Thymus (tissue), 11 donors: ENCODE results near the gene GNAT2. TPM values are rescaled to one million over a fixed set of nuclear protein-coding genes. Genes with fewer than 3 reads are reported as not detected.

Source experiments
- DNase-seq, 9 donors: peaks; one replicate each; pipeline ENCODE4 v3.0.0-alpha.2; 2013; ENCODE audit warnings: low spot score in 9 of 9, low read depth in 6 of 9, missing footprints in 1 of 9
- H3K27ac ChIP-seq, 2 donors: one replicate each; pipeline ENCODE4 v1.5.1; 2013; ENCODE audit warnings: control low read depth in 1 of 2, low read depth in 1 of 2, low read length in 1 of 2, mild to moderate bottlenecking in 1 of 2, moderate library complexity in 1 of 2
- H3K27me3 ChIP-seq, 2 donors: one replicate each; pipeline ENCODE4 v1.5.1; 2013; ENCODE audit warnings: low read length in 1 of 2; ENCODE audit not compliant: control insufficient read depth in 2 of 2, insufficient read depth in 1 of 2
- H3K36me3 ChIP-seq, 2 donors: one replicate each; pipeline ENCODE4 v1.5.1; 2013; ENCODE audit warnings: low read length in 1 of 2, mild to moderate bottlenecking in 1 of 2, moderate library complexity in 1 of 2; ENCODE audit not compliant: control insufficient read depth in 2 of 2, insufficient read depth in 2 of 2
- H3K4me1 ChIP-seq, 2 donors: one replicate each; pipeline ENCODE4 v1.5.1; 2013; ENCODE audit warnings: low read length in 2 of 2; ENCODE audit not compliant: control insufficient read depth in 2 of 2, insufficient read depth in 2 of 2
- H3K4me3 ChIP-seq, 2 donors: one replicate each; pipeline ENCODE4 v1.5.1; 2013; ENCODE audit warnings: low read length in 2 of 2, control low read depth in 1 of 2, mild to moderate bottlenecking in 1 of 2
- H3K9me3 ChIP-seq, 2 donors: one replicate each; pipeline ENCODE4 v1.5.1; 2013; ENCODE audit warnings: low read length in 1 of 2, mild to moderate bottlenecking in 1 of 2; ENCODE audit not compliant: control insufficient read depth in 2 of 2, insufficient read depth in 1 of 2
- WGBS: extraction: QIAGEN DNeasy Blood & Tissue Kit; methylation state at CpG from one replicate; pipeline ENCODE4 v1.1.7; 2013; 5-methylcytosine and 5-hydroxymethylcytosine counted together
- polyA plus RNA-seq: library from polyadenylated mRNA; stranded (reverse); fragments of 200-250 nt; gene quantifications from one replicate; pipeline ENCODE4 v1.2.3, GENCODE V29; 2013
- total RNA-seq: library from RNA; stranded (reverse); fragments of 120-200 nt; gene quantifications from one replicate; pipeline ENCODE4 v1.2.4, GENCODE V29; 2013
- donor health status: healthy.

GNAT2 gene
- total and polyA plus RNA-seq, 2 donors, result 0.05 to 0.14 TPM

DNA sequence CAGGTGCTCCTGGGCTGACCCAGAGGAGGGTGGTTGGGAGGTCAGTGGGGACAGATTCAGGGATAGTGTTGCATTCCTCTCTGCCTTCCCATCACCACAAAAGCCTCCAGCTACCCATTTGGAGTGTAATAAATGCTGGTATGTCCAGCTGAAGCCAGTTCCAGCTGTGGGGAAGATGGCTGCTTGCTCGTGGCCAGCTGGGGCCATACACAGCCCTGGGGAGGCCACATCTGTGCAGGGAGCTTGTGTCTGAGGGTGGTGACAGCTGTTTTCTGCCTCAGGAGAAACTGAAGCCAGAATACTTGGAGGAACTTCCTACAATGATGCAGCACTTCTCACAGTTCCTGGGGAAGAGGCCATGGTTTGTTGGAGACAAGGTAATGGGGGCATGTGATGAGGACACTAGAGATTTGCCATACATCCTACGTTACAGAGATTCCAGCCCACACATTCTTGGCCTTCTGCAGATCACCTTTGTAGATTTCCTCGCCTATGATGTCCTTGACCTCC lies 39.2 kb upstream of the GNAT2 start:
- Histone ChIP-seq H3K4me1 (peaks cover 3 to 24% of the 10 kb centered on the region in 2 donors), H3K27me3 (peaks cover 0 to 21% of the 10 kb centered on the region in 2 donors), H3K9me3 (peaks cover 0 to 3% of the 10 kb centered on the region in 2 donors), H3K36me3 (no peaks in the 10 kb centered on the region), H3K27ac (no peak overlapping the region), H3K4me3 (no peak overlapping the region)
- DNase-seq, result no peak
- 43% methylated on average over 3 of the region's 3 CpGs for WGBS

DNA sequence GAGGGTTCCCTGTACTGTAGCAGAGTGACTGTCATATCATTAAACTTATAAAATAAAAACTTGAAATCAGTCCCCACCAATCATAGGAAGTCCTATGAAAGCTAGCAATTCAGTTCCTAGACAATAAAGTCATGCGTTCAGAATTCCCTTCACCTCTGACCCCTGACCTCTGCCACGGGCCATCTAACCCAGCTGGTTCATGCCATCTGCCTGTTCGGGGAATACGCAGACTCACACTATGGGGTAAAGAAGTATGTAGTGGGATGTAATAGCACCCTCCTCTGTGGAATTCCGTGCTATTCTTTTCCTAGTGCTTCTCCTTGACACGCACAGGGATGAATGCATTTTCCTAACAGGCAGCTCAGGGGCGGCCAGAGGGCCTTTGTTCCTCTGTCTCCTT lies 38.6 kb upstream of the GNAT2 start:
- DNase-seq, result no peak
- no peaks in the 10 kb centered on the region for H3K36me3 ChIP-seq
- peaks cover 3 to 24% of the 10 kb centered on the region in 2 donors for H3K4me1 ChIP-seq

DNA sequence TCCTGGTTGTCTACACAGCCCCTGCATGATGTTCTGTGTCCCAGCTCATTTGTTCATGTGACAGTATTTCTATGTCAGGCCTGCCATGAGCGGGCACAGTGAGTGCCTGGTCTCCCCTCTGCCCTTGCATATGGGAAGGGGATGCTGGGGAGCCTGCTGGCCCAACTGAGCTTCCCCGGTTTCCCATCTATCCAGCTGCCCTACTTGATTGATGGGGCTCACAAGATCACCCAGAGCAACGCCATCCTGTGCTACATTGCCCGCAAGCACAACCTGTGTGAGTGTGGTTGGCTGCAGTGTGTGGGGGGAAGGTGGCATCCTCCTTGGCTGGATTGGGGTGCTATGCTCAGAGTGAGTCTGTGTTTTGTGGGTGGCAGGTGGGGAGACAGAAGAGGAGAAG lies 38.0 kb upstream of the GNAT2 start:
- Histone ChIP-seq H3K4me3 (no peak overlapping the region), H3K27me3 (peaks cover 0 to 21% of the 10 kb centered on the region in 2 donors), H3K9me3 (peaks cover 0 to 3% of the 10 kb centered on the region in 2 donors), H3K36me3 (no peaks in the 10 kb centered on the region), H3K4me1 (peaks cover 3 to 24% of the 10 kb centered on the region in 2 donors), H3K27ac (peak overlapping the region in 1 of 2 donors; percentile 9)
- WGBS, result 97% methylated on average over 4 of the region's 4 CpGs
- DNase-seq, result no peak

More for the DNA sequence above, 38.6 kb upstream of the GNAT2 start:
- WGBS, result 95% methylated on average over 7 of the region's 7 CpGs
- no peak overlapping the region for H3K4me3 ChIP-seq
- H3K27ac ChIP-seq, result no peak overlapping the region
- H3K9me3 ChIP-seq, result peaks cover 0 to 3% of the 10 kb centered on the region in 2 donors
- peaks cover 0 to 21% of the 10 kb centered on the region in 2 donors for H3K27me3 ChIP-seq

DNA sequence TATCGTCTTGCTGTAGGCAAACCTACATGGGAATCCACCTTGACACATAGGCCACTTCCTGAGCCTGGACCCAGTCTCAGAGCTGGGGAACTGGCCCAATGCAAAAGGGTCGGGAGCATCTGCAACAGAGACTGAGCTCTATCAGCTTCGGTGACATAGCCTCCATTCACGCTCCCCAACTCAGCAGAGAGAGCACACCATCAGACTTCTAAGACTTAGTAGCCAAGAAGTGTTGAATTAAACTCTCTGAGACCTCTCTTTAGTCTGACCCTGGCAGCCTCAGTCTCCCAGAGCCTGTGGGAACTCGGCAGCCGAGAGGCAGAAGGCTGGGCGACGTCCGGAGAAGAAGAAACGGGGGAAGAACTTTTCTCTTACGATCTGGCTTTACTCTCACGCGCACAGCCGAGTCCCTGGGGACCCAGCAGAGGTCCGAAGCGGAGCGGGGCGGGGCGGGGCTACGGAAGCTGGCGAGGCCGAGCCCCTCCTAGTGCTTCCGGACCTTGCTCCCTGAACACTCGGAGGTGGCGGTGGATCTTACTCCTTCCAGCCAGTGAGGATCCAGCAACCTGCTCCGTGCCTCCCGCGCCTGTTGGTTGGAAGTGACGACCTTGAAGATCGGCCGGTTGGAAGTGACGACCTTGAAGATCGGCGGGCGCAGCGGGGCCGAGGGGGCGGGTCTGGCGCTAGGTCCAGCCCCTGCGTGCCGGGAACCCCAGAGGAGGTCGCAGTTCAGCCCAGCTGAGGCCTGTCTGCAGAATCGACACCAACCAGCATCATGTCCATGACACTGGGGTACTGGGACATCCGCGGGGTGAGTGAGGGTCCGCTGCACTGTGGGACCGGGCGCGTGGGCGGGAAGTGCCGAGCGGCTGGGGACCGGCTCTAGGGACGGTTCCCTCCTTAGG lies 36.5 kb upstream of the GNAT2 start, which contains the start of gene GSTM4:
GSTM4 (plus strand) TSS at position 485 of the 905 bp plus-strand sequence; CDS start at position 776, 291 bp downstream.
- Histone ChIP-seq H3K4me1 (peaks cover 3 to 21% of the 10 kb centered on the region in 2 donors), H3K9me3 (peaks cover 0 to 3% of the 10 kb centered on the region in 2 donors), H3K27ac (peak within 1 kb of the TSS in 1 of 2 donors; percentile 53), H3K4me3 (peak within 1 kb of the TSS; percentile 64 to 83), H3K36me3 (no peaks in the 10 kb centered on the region), H3K27me3 (peaks cover 0 to 21% of the 10 kb centered on the region in 2 donors)
- DNase-seq, result peak in 6 of 9 donors; percentile 18 to 70 (median 50)
- 3% methylated on average over 54 of the region's 54 CpGs for WGBS

DNA sequence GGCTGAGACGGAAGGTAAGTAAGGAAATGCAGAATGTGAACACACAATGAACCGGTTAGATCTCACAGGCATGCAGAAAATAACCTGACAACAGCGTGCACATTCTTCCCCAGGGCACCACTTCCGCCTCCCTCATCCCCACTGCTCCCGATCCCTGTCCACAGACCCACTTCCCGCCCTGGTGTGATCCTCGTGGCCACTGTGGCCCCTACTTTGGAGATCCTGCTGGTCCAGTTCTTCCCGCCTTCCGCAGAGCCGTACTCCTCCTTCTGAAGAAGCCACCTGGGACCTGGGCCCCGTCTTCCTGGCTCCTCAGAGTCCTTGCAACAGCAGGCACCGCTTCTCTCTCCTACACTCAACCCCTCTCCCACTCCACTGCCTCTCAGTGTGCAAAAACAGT lies 35.1 kb upstream of the GNAT2 start:
- Histone ChIP-seq H3K9me3 (peaks cover 0 to 3% of the 10 kb centered on the region in 2 donors), H3K4me3 (no peak overlapping the region), H3K27me3 (peaks cover 0 to 21% of the 10 kb centered on the region in 2 donors), H3K27ac (no peak overlapping the region), H3K36me3 (no peaks in the 10 kb centered on the region), H3K4me1 (peaks cover 3 to 16% of the 10 kb centered on the region in 2 donors)
- WGBS, result 97% methylated on average over 12 of the region's 12 CpGs
- DNase-seq, result no peak

DNA sequence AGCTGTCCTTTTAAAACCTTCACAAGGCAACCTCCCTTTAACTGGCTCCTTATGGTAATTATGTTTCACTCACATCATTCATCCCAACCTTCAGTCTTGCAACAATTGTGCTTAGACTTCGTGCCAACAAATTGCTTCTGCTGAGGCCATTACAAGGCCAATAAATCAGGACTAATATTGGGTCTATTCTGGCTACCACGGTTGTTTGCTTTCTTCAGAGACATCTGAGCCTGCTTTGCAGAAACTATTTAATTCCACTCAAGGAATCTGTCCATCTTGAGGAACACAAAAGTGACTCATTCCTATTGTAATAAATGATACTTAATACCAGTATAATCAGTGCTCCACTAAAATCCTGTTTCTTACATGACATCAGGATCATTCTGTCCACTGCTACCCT lies 33.9 kb upstream of the GNAT2 start:
- 90% methylated on average over 2 of the region's 2 CpGs for WGBS
- peaks cover 3 to 12% of the 10 kb centered on the region in 2 donors for H3K4me1 ChIP-seq
- H3K36me3 ChIP-seq, result no peaks in the 10 kb centered on the region
- peaks cover 0 to 3% of the 10 kb centered on the region in 2 donors for H3K9me3 ChIP-seq
- no peak overlapping the region for H3K27ac ChIP-seq
- H3K27me3 ChIP-seq, result peaks cover 0 to 21% of the 10 kb centered on the region in 2 donors
- DNase-seq, result no peak
- H3K4me3 ChIP-seq, result no peak overlapping the region

DNA sequence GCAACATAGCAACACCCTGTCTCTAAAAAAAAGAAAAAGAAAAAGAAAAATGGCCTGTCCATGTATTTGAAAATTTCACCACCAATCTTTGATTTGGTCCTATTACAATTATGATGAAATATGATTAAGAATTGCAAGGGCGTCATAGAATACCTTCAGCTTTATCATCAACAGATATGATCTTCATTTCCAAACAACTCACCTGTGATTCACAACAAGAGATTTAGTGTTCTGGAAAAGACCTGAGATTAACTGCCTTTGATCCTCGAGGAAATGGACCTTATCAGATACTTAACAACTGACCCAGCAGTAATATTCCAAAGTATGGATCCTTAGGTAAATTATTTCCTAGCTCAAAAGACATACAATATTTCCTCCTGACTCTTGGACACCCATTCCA lies 33.0 kb upstream of the GNAT2 start:
- no peak for DNase-seq
- Histone ChIP-seq H3K4me3 (no peak overlapping the region), H3K4me1 (peaks cover 3 to 12% of the 10 kb centered on the region in 2 donors), H3K9me3 (peaks cover 0 to 3% of the 10 kb centered on the region in 2 donors), H3K27ac (no peak overlapping the region), H3K27me3 (peaks cover 0 to 21% of the 10 kb centered on the region in 2 donors), H3K36me3 (no peaks in the 10 kb centered on the region)
- 70% methylated on average over 2 of the region's 2 CpGs for WGBS

DNA sequence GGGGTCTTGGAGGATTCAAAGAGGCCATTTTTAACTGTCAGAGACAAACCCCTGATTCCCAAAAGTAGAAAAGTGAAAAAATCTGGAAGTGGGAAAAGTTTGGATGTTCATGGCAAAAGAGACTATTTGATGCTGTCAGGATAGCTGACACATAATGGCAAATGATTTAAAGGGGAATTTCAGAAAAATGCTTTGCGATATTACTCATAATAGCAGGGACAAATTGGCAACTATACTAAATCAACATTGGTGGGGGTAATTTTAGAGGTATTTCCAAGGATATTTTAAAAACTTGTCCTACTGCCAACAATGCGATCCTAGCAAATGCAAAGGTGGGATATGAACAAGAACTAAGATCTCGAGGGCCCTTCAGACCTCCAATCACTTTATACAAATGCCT lies 31.2 kb upstream of the GNAT2 start:
- H3K27ac ChIP-seq, result no peak overlapping the region
- H3K9me3 ChIP-seq, result peaks cover 0 to 3% of the 10 kb centered on the region in 2 donors
- DNase-seq, result no peak
- no peak overlapping the region for H3K4me3 ChIP-seq
- 95% methylated on average over 3 of the region's 3 CpGs for WGBS
- H3K27me3 ChIP-seq, result peaks cover 0 to 10% of the 10 kb centered on the region in 2 donors
- H3K4me1 ChIP-seq, result peaks cover 3 to 5% of the 10 kb centered on the region in 2 donors
- no peaks in the 10 kb centered on the region for H3K36me3 ChIP-seq

DNA sequence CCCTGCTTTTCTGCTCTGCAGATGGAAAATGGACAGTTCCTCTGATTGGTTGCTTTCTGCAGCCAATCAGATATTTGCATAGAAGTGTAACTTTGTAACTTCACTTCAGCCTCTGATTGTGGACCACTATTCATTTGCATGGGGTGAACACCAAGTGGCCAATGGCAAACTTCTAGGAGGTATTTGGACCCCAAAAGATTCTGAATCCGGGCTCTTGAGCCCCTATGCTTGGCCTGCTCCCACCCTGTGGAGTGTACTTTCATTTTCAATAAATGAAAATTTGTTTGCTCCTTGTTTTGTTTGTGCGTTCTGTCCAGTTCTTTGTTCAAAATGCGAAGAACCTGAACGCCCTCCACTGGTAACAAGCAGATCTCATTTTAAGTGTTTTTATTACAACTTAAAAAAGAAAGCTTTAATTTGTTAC lies 30.1 kb upstream of the GNAT2 start:
- Histone ChIP-seq H3K4me3 (no peak overlapping the region), H3K27ac (no peak overlapping the region)
- 81% methylated on average over 4 of the region's 4 CpGs for WGBS

More for the DNA sequence above, 30.1 kb upstream of the GNAT2 start:
- Histone ChIP-seq H3K36me3 (no peaks in the 10 kb centered on the region), H3K27me3 (peaks cover 0 to 2% of the 10 kb centered on the region in 2 donors), H3K4me1 (no peaks in the 10 kb centered on the region), H3K9me3 (peaks cover 0 to 2% of the 10 kb centered on the region in 2 donors)
- DNase-seq, result no peak
